PC-9 (cell line): ENCODE results near the gene RXYLT1. TPM values are rescaled to one million over a fixed set of nuclear protein-coding genes. Genes with fewer than 3 reads are reported as not detected.

ENCODE experiments used
- BruUV-seq: library from RNA; stranded (reverse); fragments of 400-500 nt; replicated peaks from 2 replicates; lab custom pipeline; 2021; lab: Mats Ljungman, UMichigan
- CTCF ChIA-PET: fragments of 300-600 bp; sonication (Branson Sonifier 250); formaldehyde crosslinking; loops from one replicate; lab custom pipeline; 2022; ENCODE audit warnings: antibody characterized with exemption; lab: Charles Lee
- POLR2A ChIA-PET: fragments of 300-600 bp; sonication (Branson Sonifier 250); formaldehyde crosslinking; loops from one replicate; lab custom pipeline; 2022; ENCODE audit warnings: antibody characterized with exemption; ENCODE audit not compliant: unreplicated experiment; lab: Charles Lee
- DNase-seq, 2 experiments: peaks; one replicate each; pipeline versions ENCODE4 v3.0.0 to v3.0.0-alpha.2; 2015 to 2022; ENCODE audit warnings: mixed read lengths in 1 of 2
- H2AFZ ChIP-seq: fragments of 200-600 bp; sonication (generic); 2 replicates; pipeline ENCODE4 v1.8.1; 2017; ENCODE audit warnings: antibody characterized with exemption
- H3F3A ChIP-seq: fragments of 200-600 bp; sonication (generic); 2 replicates; pipeline ENCODE4 v1.8.1; 2017; ENCODE audit warnings: antibody characterized with exemption, mild to moderate bottlenecking, low read depth; ENCODE audit not compliant: insufficient read depth
- H3K27ac ChIP-seq: fragments of 200-600 bp; sonication (generic); 2 replicates; pipeline ENCODE4 v1.6.1; 2016; ENCODE audit warnings: mixed run types
- H3K27me3 ChIP-seq: fragments of 200-600 bp; sonication (generic); 2 replicates; pipeline ENCODE4 v1.6.1; 2016; ENCODE audit warnings: low read depth, mixed run types; ENCODE audit not compliant: insufficient read depth
- H3K36me3 ChIP-seq: fragments of 200-600 bp; sonication (generic); 2 replicates; pipeline ENCODE4 v1.6.1; 2016; ENCODE audit warnings: low read depth, mixed run types
- H3K4me1 ChIP-seq: fragments of 200-600 bp; sonication (generic); replicated peaks from 2 replicates; pipeline ENCODE4 v1.6.1; 2016; ENCODE audit warnings: mixed run types; ENCODE audit not compliant: insufficient read depth
- H3K4me2 ChIP-seq: fragments of 200-600 bp; sonication (generic); 2 replicates; pipeline ENCODE4 v1.6.1; 2017; ENCODE audit warnings: mixed run types
- H3K4me3 ChIP-seq: fragments of 200-600 bp; sonication (generic); 2 replicates; pipeline ENCODE4 v1.6.1; 2016; ENCODE audit warnings: mixed run types
- H3K79me2 ChIP-seq: fragments of 200-600 bp; sonication (generic); 2 replicates; pipeline ENCODE4 v1.6.1; 2017; ENCODE audit warnings: low read depth, mixed run types
- H3K9me2 ChIP-seq: fragments of 200-600 bp; sonication (generic); 2 replicates; pipeline ENCODE4 v1.8.1; 2017; ENCODE audit warnings: mild to moderate bottlenecking; ENCODE audit not compliant: insufficient read depth
- H3K9me3 ChIP-seq: fragments of 200-600 bp; sonication (generic); 2 replicates; pipeline ENCODE4 v1.8.1; 2016; ENCODE audit warnings: low read depth; ENCODE audit not compliant: insufficient read depth
- H4K20me1 ChIP-seq: fragments of 200-600 bp; sonication (generic); 2 replicates; pipeline ENCODE4 v1.8.1; 2017; ENCODE audit not compliant: insufficient read depth
- EZH2 ChIP-seq: fragments of 200-600 bp; sonication (generic); IDR thresholded peaks from 2 replicates; pipeline ENCODE4 v1.8.0; 2017; ENCODE audit warnings: antibody characterized with exemption, low read depth
- intact Hi-C: fragments of 100-400 bp; cut with micrococcal nuclease; formaldehyde crosslinking; loops from one replicate; pipeline ENCODE4 v1.10.0; 2022; ENCODE audit not compliant: unreplicated experiment
- total RNA-seq: library from RNA; stranded (reverse); gene quantifications from 2 replicates; pipeline ENCODE4 v1.2.3, GENCODE V29; 2021
- TF ChIP-seq, protein P1 (sequence below): fragments of 200-600 bp; sonication (generic); conservative IDR thresholded peaks from 2 replicates; pipeline ENCODE4 v1.6.1; 2017; ENCODE audit warnings: mixed run types, antibody characterized with exemption, mild to moderate bottlenecking, moderate library complexity

The RXYLT1 gene
- total RNA-seq, 1 experiment from 2014 or later = 12.2 TPM

DNA sequence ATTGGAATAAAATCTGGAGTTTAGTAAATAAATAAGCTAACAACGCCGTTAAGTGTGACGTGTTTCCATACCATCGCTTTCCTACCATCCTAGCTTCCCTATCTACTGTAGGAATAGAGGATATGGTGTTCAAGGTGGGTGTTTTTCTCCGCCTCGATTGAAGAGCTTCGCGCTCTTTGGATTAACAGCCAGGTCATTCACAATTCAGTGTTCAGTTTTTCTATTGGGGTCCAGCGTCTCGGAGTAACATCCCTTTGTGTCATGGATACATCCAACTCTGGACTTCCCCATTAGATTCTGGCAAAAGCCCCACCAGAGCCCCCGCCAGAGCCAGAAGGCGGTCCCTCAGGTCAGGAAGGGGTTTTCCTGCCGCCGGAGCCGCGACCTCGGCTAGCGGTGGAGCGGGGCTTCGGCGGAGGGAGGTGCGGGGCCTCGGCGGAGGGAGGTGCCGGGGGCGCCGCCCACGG lies 63.6 kb downstream of the RXYLT1 start:
- H4K20me1 ChIP-seq = no peaks in the 10 kb centered on the region
- CTCF ChIA-PET = interaction anchor here (0.6 to 1.4 kb wide), 2 partner anchors 379 to 391 kb away, joined by 3 read pairs; partner anchors contain the start of gene KICS2
- peaks cover 23% of the 10 kb centered on the region for H3K4me1 ChIP-seq
- no peak for DNase-seq
- H3K9me3 ChIP-seq = no peaks in the 10 kb centered on the region
- BruUV-seq = TSS peak; percentile 55
- no peak for TF ChIP-seq EZH2
- TF ChIP-seq, protein P1, sequence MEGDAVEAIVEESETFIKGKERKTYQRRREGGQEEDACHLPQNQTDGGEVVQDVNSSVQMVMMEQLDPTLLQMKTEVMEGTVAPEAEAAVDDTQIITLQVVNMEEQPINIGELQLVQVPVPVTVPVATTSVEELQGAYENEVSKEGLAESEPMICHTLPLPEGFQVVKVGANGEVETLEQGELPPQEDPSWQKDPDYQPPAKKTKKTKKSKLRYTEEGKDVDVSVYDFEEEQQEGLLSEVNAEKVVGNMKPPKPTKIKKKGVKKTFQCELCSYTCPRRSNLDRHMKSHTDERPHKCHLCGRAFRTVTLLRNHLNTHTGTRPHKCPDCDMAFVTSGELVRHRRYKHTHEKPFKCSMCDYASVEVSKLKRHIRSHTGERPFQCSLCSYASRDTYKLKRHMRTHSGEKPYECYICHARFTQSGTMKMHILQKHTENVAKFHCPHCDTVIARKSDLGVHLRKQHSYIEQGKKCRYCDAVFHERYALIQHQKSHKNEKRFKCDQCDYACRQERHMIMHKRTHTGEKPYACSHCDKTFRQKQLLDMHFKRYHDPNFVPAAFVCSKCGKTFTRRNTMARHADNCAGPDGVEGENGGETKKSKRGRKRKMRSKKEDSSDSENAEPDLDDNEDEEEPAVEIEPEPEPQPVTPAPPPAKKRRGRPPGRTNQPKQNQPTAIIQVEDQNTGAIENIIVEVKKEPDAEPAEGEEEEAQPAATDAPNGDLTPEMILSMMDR = no peak
- no peaks in the 10 kb centered on the region for H3K36me3 ChIP-seq
- peak overlapping the region; percentile 97 for H3K4me3 ChIP-seq
- H3K79me2 ChIP-seq = peaks cover 41% of the 10 kb centered on the region
- H3F3A ChIP-seq = peaks cover 16% of the 10 kb centered on the region
- H3K27ac ChIP-seq = no peak overlapping the region
- peak overlapping the region; percentile 85 for H3K4me2 ChIP-seq
- POLR2A ChIA-PET = interaction anchor here (0.6 to 0.7 kb wide), 2 partner anchors 97 to 469 kb away, joined by 3 to 10 read pairs; no protein-coding TSS in a partner anchor
- H3K9me2 ChIP-seq = no peaks in the 10 kb centered on the region
- H3K27me3 ChIP-seq = no peaks in the 10 kb centered on the region
- H2AFZ ChIP-seq = peak overlapping the region; percentile 85
- intact Hi-C loops = loop anchor here (5.0 to 10.0 kb wide), 2 partner anchors 152 to 394 kb away; no protein-coding TSS in a partner anchor

DNA sequence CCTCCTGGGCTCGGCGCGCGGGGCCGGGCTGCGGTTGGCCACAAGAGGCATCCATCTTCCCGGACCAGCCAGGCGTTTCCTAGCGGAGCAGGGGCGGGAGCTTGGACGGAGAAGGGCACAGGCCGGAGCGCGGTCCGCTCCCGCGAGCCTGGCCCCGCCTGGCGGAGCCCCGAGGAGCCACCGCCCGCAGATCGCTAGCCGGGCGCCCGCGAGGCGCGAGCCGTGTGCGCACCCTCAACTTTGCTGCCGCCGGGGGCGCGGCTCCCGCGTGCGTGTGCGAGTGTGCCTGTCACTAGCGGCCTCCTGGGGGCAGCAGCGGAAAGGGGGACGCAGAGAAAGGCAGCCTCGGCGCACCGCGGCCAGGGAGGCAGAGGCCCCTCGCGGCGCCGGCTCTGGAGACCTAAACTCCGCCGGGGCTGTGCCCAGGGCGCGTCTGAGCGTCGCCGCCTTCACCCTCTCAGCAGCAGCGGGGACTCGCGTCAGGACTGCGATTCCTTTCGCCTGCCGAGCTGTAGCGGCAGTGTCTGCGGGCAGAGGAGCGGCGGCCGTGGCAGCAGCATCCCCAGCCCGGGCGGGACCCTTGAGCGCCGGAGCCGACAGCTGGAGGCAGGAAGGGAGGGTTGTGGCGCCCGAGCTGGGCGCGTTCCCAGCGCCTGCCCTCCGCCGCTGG lies 64.1 kb downstream of the RXYLT1 start:
- peak; percentile 78 to 91 for DNase-seq
- ChIA-PET CTCF (interaction anchor here (0.6 to 1.8 kb wide), 4 partner anchors 72 to 391 kb away, joined by 3 to 8 read pairs (median 3); partner anchors contain the start of gene KICS2), POLR2A (interaction anchor here (0.5 to 0.7 kb wide), 4 partner anchors 20 to 468 kb away, joined by 3 to 10 read pairs (median 4); no protein-coding TSS in a partner anchor)
- peak overlapping the region; percentile 65; the same call in 1 of the 2 replicates for H3K27ac ChIP-seq
- peaks cover 47% of the 10 kb centered on the region for H3K79me2 ChIP-seq
- peaks cover 29% of the 10 kb centered on the region for H3K4me1 ChIP-seq
- peak overlapping the region; percentile 85 for H3K4me2 ChIP-seq
- H3F3A ChIP-seq = peaks cover 16% of the 10 kb centered on the region
- H4K20me1 ChIP-seq = no peaks in the 10 kb centered on the region
- H3K36me3 ChIP-seq = no peaks in the 10 kb centered on the region
- H2AFZ ChIP-seq = peak overlapping the region; percentile 85
- no peaks in the 10 kb centered on the region for H3K9me2 ChIP-seq
- TF ChIP-seq, protein P1 = peak; percentile 84
- no peak for TF ChIP-seq EZH2
- no TSS peak for BruUV-seq
- no peaks in the 10 kb centered on the region for H3K27me3 ChIP-seq
- intact Hi-C loops = loop anchor here (1.0 to 10.0 kb wide), 4 partner anchors 151 to 412 kb away; no protein-coding TSS in a partner anchor
- H3K9me3 ChIP-seq = no peaks in the 10 kb centered on the region
- peak overlapping the region; percentile 97 for H3K4me3 ChIP-seq
